Adrenal gland (tissue), 12 donors: ENCODE measurements around the gene ACAN. TPM values are rescaled to one million over a fixed set of nuclear protein-coding genes. Genes with fewer than 3 reads are reported as not detected.

ENCODE experiments used
- DNase-seq, 7 donors: peaks; one replicate each; pipeline ENCODE4 v3.0.0-alpha.2; 2019 to 2020
- H3K27ac ChIP-seq, 5 donors: fragments of 200-600 bp; sonication (generic) in 4 of 5; 1 replicate in 3 of 5; 2 replicates in 2 of 5; pipeline versions ENCODE4 v1.5.1 to v1.8.0; 2016 to 2020; ENCODE audit warnings: mild to moderate bottlenecking in 1 of 5
- H3K27me3 ChIP-seq: fragments of 200-600 bp; 2 replicates; pipeline ENCODE4 v1.8.0; 2021
- H3K36me3 ChIP-seq, 2 donors: fragments of 200-600 bp; replicated peaks in 1 of 2; 1 replicate in 1 of 2; 2 replicates in 1 of 2; pipeline versions ENCODE4 v1.5.1 to v1.8.0; 2018 to 2022
- H3K4me1 ChIP-seq, 2 donors: fragments of 200-600 bp; replicated peaks in 1 of 2; 1 replicate in 1 of 2; 2 replicates in 1 of 2; pipeline versions ENCODE4 v1.5.1 to v1.8.0; 2018 to 2021
- H3K4me3 ChIP-seq, 4 donors: fragments of 200-600 bp; sonication (generic) in 3 of 4; one replicate each; pipeline ENCODE4 v1.5.1; 2016 to 2018
- H3K9me3 ChIP-seq, 3 donors: fragments of 200-600 bp; sonication (generic) in 1 of 3; replicated peaks in 1 of 3; 1 replicate in 2 of 3; 2 replicates in 1 of 3; pipeline versions ENCODE4 v1.5.1 to v1.8.0; 2016 to 2021
- CTCF ChIP-seq, 6 experiments: fragments of 450-650 bp in 4 of 6; fragments of 200-600 bp in 2 of 6; sonication (generic) in 1 of 6; IDR thresholded peaks; 1 replicate in 5 of 6; 2 replicates in 1 of 6; pipeline versions ENCODE4 v1.5.1 to v1.8.0; 2016 to 2021; ENCODE audit warnings: antibody characterized with exemption in 6 of 6, mild to moderate bottlenecking in 2 of 6, moderate library complexity in 1 of 6
- POLR2A ChIP-seq, 2 donors: fragments of 450-650 bp; IDR thresholded peaks; one replicate each; pipeline ENCODE4 v1.6.1; 2017; ENCODE audit warnings: antibody characterized with exemption in 2 of 2, mild to moderate bottlenecking in 2 of 2, moderate library complexity in 1 of 2
- WGBS, 4 donors: extraction: QIAGEN DNeasy Blood & Tissue Kit in 2 of 4; methylation state at CpG; one replicate each; pipeline versions ENCODE4 v1.1.5 to v1.1.7; 2013 to 2017; 5-methylcytosine and 5-hydroxymethylcytosine counted together
- intact Hi-C, 2 donors: fragments of 100-400 bp; cut with DNase I; formaldehyde crosslinking; loops; one replicate each; pipeline versions ENCODE4 v1.14.1 to v1.15.0; 2022 to 2023
- polyA plus RNA-seq, 3 donors: library from polyadenylated mRNA; stranded (reverse); fragments of 200-250 nt in 2 of 3; fragments of 350-450 nt in 1 of 3; fragmentation: Illumina TruSeq in 1 of 3; extraction: RNeasy Lipid Tissue Mini Kit (QIAGEN cat#74804) in 1 of 3; gene quantifications; one replicate each; pipeline ENCODE4 v1.2.3, GENCODE V29; 2013 to 2014
- total RNA-seq, 9 donors: library from RNA; depleted of rRNA in 4 of 9; stranded (reverse); fragments of >200 nt in 4 of 9; fragments of 120-200 nt in 1 of 9; fragmentation: NEBNext Ultra II Directional in 1 of 9; extraction: Animal tissue kit (Norgen Biotek cat#: 25700) in 1 of 9; gene quantifications; one replicate each; pipeline versions ENCODE4 v1.1.0 to v1.2.4, GENCODE V29; 2013 to 2023
- donor health status: healthy with polysubstance abuse.
- donor health status: Bipolar disorder and iron deficiency.
- donor health status: DM: yes; HTN: yes; CAD: no.
- donor health status: DM: no; HTN: no; CAD: no.
- donor health status: DM: no; HTN: no; CAD: no.
- donor health status: DM: yes; HTN: yes; CAD: no.

The ACAN gene
- total and polyA plus RNA-seq, 12 donors, result 0.04 to 2.4 (median 0.42) TPM

GRCh38 chr15:88902221-88902835, 99.1 kb downstream of the ACAN start:
- H3K27ac ChIP-seq, result peak overlapping the region in 1 of 5 donors; percentile 10
- 81 to 92% (median 83%) methylated on average over 6 of the region's 6 CpGs for WGBS, 4 donors
- peaks cover 0 to 16% of the 10 kb centered on the region in 2 donors for H3K36me3 ChIP-seq
- TF ChIP-seq CTCF (IDR thresholded peaks at IDR 0.05), result no peak
- no peak for TF ChIP-seq POLR2A (IDR thresholded peaks at IDR 0.05)
- no peaks in the 10 kb centered on the region for H3K9me3 ChIP-seq
- no peak overlapping the region for H3K4me3 ChIP-seq
- H3K27me3 ChIP-seq, result no peaks in the 10 kb centered on the region
- intact Hi-C loops, result loop anchor here (10.0 kb wide), 1 partner anchor 282 kb away; no protein-coding TSS in a partner anchor
- H3K4me1 ChIP-seq, result peaks cover 0 to 5% of the 10 kb centered on the region in 2 donors
- no peak for DNase-seq

GRCh38 chr15:88902846-88903245, 99.6 kb downstream of the ACAN start:
- Histone ChIP-seq H3K27me3 (no peaks in the 10 kb centered on the region), H3K36me3 (peaks cover 0 to 16% of the 10 kb centered on the region in 2 donors), H3K9me3 (no peaks in the 10 kb centered on the region), H3K4me3 (no peak overlapping the region), H3K4me1 (peaks cover 0 to 5% of the 10 kb centered on the region in 2 donors), H3K27ac (peak overlapping the region in 1 of 5 donors; percentile 10)
- WGBS, 4 donors, result 64 to 100% (median 82%) methylated on average over 1 to 2 of the region's 2 CpGs
- no peak for TF ChIP-seq CTCF (IDR thresholded peaks at IDR 0.05)
- TF ChIP-seq POLR2A (IDR thresholded peaks at IDR 0.05), result no peak
- intact Hi-C loops, result loop anchor here (10.0 kb wide), 1 partner anchor 282 kb away; no protein-coding TSS in a partner anchor
- DNase-seq, result no peak

GRCh38 chr15:88904257-88904623, 101.0 kb downstream of the ACAN start:
- DNase-seq, result peak in 1 of 7 donors; percentile 9
- Histone ChIP-seq H3K4me1 (peaks cover 0 to 5% of the 10 kb centered on the region in 2 donors), H3K9me3 (no peaks in the 10 kb centered on the region), H3K36me3 (peaks cover 0 to 16% of the 10 kb centered on the region in 2 donors), H3K27me3 (no peaks in the 10 kb centered on the region), H3K27ac (no peak overlapping the region), H3K4me3 (no peak overlapping the region)
- TF ChIP-seq CTCF (IDR thresholded peaks at IDR 0.05) (no peak), POLR2A (IDR thresholded peaks at IDR 0.05) (no peak)
- WGBS, 4 donors, result 78 to 100% (median 88%) methylated on average over 1 to 2 of the region's 2 CpGs
- intact Hi-C loops, result loop anchor here (2.0 to 10.0 kb wide), 2 partner anchors 113 to 281 kb away; no protein-coding TSS in a partner anchor

GRCh38 chr15:88904624-88905327, 101.5 kb downstream of the ACAN start:
- intact Hi-C loops, result loop anchor here (2.0 to 10.0 kb wide), 4 partner anchors 98 to 280 kb away; no protein-coding TSS in a partner anchor
- H3K27ac ChIP-seq, result peak overlapping the region in 1 of 5 donors; percentile 22
- no peak overlapping the region for H3K4me3 ChIP-seq
- H3K27me3 ChIP-seq, result no peaks in the 10 kb centered on the region
- peaks cover 0 to 16% of the 10 kb centered on the region in 2 donors for H3K36me3 ChIP-seq
- peak; percentile 76 to 92 (median 83) for DNase-seq
- 30 to 36% (median 31%) methylated on average over 10 of the region's 10 CpGs for WGBS, 4 donors
- peaks cover 0 to 5% of the 10 kb centered on the region in 2 donors for H3K4me1 ChIP-seq
- no peaks in the 10 kb centered on the region for H3K9me3 ChIP-seq
- TF ChIP-seq POLR2A (IDR thresholded peaks at IDR 0.05) (no peak), CTCF (IDR thresholded peaks at IDR 0.05) (peak; percentile 94 to 99 (median 96))
